KOPT-K1 (cell line): Measurements from ENCODE around the gene FAM167B.

ENCODE experiments used
- H3K27ac ChIP-seq: fragments of 200-600 bp; sonication (generic); 2 replicates; pipeline ENCODE4 v1.5.1; 2016; ENCODE audit warnings: antibody characterized with exemption, mild to moderate bottlenecking, low read depth, low read length; ENCODE audit not compliant: poor library complexity, severe bottlenecking
- H3K36me3 ChIP-seq: fragments of 200-600 bp; sonication (generic); 2 replicates; pipeline ENCODE4 v1.5.1; 2017; ENCODE audit warnings: antibody characterized with exemption, mild to moderate bottlenecking, low read length, moderate library complexity; ENCODE audit not compliant: insufficient read depth
- H3K9me3 ChIP-seq: fragments of 200-600 bp; sonication (generic); 2 replicates; pipeline ENCODE4 v1.5.1; 2017; ENCODE audit warnings: antibody characterized with exemption, low read length, mild to moderate bottlenecking; ENCODE audit not compliant: insufficient read depth, poor library complexity, severe bottlenecking

Gene FAM167B

GRCh38 chr1:32246888-32247273 lies at the start of gene FAM167B:
TSS of gene FAM167B (plus strand) at chr1:32247222. CDS start at chr1:32247422, 200 bp downstream.
- Histone ChIP-seq H3K9me3 (no peaks in the 10 kb centered on the region), H3K36me3 (no peaks in the 10 kb centered on the region), H3K27ac (peak within 1 kb of the TSS; percentile 94)

- Histone ChIP-seq H3K36me3 (peaks cover 62% of the 10 kb centered on the region), H3K9me3 (no peaks in the 10 kb centered on the region)
These were observed 49.2 kb upstream of the FAM167B start for GRCh38 chr1:32197837-32198236.

DNA sequence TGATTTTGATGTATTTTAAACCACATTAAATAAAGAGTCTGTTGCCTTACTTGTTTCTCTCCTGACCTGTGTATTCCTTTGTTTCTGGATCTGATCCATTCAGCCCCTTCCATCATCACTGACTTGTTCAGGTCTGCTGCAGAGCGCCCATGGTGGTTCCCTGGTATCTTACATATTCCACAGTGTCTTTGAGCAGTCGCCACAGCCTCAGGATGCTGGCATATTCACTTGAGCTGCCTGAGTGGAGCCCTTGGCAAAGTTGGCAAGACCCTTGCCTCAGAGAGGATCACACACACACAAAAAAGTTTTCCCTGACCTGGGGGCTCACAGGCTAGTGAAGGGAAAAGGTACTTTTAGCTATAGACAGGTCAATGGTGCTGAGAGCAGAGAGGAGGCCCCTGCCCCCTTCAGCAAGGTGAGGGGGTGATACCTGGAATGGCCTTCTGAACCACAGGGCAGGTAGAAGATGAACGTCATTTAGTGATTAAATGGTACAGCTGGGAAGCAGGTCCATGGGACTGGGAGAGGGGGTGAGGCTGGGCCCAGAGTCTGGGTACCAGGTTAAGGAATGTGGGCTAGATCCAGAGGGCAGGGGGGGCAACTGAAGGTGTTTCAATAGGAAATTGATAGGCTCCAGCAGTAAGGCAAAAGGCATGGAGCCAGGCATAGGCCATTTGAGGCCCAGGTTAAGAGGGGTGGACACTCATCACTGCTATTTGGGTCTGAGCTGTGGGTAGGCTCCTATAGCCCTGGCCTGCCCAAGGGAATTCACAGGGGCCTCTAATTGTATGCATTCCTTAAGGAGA lies 48.6 kb upstream of the FAM167B start:
- no peak overlapping the region for H3K27ac ChIP-seq
- H3K36me3 ChIP-seq: peaks cover 56% of the 10 kb centered on the region
- no peaks in the 10 kb centered on the region for H3K9me3 ChIP-seq

More at GRCh38 chr1:32197837-32198236, 49.2 kb upstream of the FAM167B start:
- H3K27ac ChIP-seq: no peak overlapping the region

- H3K27ac ChIP-seq: peak overlapping the region; percentile 77
- peaks cover 49% of the 10 kb centered on the region for H3K36me3 ChIP-seq
- no peaks in the 10 kb centered on the region for H3K9me3 ChIP-seq
These were observed 47.8 kb upstream of the FAM167B start for GRCh38 chr1:32199043-32199716.

DNA sequence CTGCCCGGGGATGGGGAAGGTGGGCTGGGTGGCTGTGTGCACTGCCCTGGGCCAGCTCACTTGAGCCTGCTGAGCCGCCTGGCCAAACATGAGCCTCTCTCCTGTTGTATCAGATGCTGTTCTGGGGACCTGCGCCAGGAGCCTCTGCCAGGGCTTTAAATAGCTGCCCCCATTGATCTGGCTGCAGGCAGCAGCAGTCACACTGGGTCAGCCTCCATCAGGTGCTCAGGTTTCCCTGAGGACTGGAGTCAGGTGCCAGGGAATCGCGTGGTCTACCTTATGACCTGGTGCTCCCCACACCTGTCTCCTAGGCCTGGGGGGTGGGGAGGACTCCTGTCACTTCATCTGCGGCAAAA lies 47.3 kb upstream of the FAM167B start:
- Histone ChIP-seq H3K9me3 (no peaks in the 10 kb centered on the region), H3K27ac (peak overlapping the region; percentile 77), H3K36me3 (peaks cover 43% of the 10 kb centered on the region)

- Histone ChIP-seq H3K9me3 (no peaks in the 10 kb centered on the region), H3K36me3 (peaks cover 36% of the 10 kb centered on the region), H3K27ac (peak within 1 kb of the TSS; percentile 77)
These were observed 46.6 kb upstream of the FAM167B start, which contains the start of gene CCDC28B for GRCh38 chr1:32200226-32201010. TSS of gene CCDC28B (plus strand) at chr1:32200595. CDS start at chr1:32201936, 1,341 bp downstream.

GRCh38 chr1:32201011-32201855 lies 45.8 kb upstream of the FAM167B start:
- Histone ChIP-seq H3K36me3 (peaks cover 28% of the 10 kb centered on the region), H3K9me3 (no peaks in the 10 kb centered on the region), H3K27ac (peak overlapping the region; percentile 77)

- Histone ChIP-seq H3K27ac (peak overlapping the region; percentile 73), H3K36me3 (peaks cover 12% of the 10 kb centered on the region), H3K9me3 (no peaks in the 10 kb centered on the region)
These were observed 42.1 kb upstream of the FAM167B start for GRCh38 chr1:32204943-32205361.

GRCh38 chr1:32205401-32206370 lies 41.3 kb upstream of the FAM167B start, which contains the start of gene IQCC:
TSS of gene IQCC (plus strand) at chr1:32205671. CDS start at chr1:32205682, 11 bp downstream.
- Histone ChIP-seq H3K36me3 (peaks cover 12% of the 10 kb centered on the region), H3K27ac (peak within 1 kb of the TSS; percentile 73), H3K9me3 (no peaks in the 10 kb centered on the region)

DNA sequence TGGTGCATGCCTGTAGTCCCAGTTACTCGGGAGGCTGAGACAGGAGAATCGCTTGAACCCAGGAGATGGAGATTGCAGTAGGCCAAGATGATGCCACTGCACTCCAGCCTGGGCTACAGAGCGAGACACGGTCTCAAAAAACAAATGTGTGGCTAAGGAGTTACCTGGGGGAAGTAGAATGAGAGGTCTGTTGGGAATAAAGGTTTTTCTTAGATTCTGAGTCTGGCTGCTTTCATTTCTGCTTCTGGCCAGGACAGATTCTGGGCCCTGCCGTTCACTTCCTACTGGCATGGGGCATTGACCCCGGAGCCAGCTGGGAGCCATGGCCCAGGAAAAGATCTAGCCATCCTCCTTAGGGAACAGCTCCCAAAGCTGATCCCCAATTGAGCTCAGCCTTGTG lies 38.6 kb upstream of the FAM167B start:
- Histone ChIP-seq H3K36me3 (peaks cover 12% of the 10 kb centered on the region), H3K27ac (no peak overlapping the region)

GRCh38 chr1:32208891-32209328 lies 38.1 kb upstream of the FAM167B start, which contains the start of gene DCDC2B:
TSS of gene DCDC2B (plus strand) at chr1:32209089. CDS start at chr1:32209094, 5 bp downstream.
- Histone ChIP-seq H3K36me3 (peaks cover 12% of the 10 kb centered on the region), H3K27ac (no peak within 1 kb of the TSS)

More for the DNA sequence above, 38.6 kb upstream of the FAM167B start:
- H3K9me3 ChIP-seq: no peaks in the 10 kb centered on the region

GRCh38 chr1:32215629-32216480 lies 31.2 kb upstream of the FAM167B start:
- Histone ChIP-seq H3K9me3 (no peaks in the 10 kb centered on the region), H3K27ac (peak overlapping the region; percentile 23), H3K36me3 (peaks cover 9% of the 10 kb centered on the region; the same call in 1 of the 2 replicates)

More at GRCh38 chr1:32208891-32209328, 38.1 kb upstream of the FAM167B start, which contains the start of gene DCDC2B:
- H3K9me3 ChIP-seq: no peaks in the 10 kb centered on the region
